Epidermal melanocyte (primary cell): Measurements from ENCODE around the gene SGK2.
A peak's percentile ranks its signal among the peaks of the same experiment; 100 is the strongest.

Experiments
- DNase-seq: peaks from one replicate; pipeline ENCODE4 v3.0.0; 2011; ENCODE audit warnings: low spot score; ENCODE audit not compliant: insufficient read length

The SGK2 gene

DNA sequence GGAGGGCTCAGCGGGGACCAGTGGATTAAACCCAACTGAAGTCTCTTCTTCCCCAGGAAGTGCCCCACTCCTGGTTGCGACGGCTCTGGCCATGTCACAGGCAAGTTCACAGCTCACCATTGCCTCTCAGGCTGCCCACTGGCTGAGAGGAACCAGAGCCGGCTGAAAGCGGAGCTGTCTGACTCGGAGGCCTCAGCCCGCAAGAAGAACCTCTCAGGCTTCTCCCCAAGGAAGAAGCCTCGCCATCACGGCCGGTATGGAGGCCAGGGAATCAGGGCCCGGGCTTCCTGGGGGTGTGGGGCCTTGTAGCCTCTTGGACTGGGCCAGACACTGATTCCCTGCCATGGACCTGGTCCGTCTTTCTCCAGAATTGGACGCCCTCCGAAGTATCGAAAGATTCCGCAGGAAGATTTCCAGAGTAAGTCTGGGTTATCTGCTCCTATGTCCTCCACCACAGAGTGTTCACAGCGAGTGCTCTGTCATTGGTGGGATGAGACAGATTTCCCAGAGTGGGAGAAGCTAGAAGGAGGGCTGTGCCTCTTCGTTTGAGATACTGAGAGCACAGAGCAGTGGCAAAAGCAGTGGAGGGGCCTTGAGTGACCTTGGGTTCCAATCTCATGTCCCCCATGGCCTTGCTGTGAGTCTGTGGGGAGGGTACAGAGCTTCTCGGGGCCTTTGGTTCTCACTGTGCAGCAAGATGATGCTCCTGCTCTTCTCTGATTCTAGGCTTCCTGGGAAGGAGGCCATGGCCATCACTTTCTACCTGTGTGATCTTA lies 22.6 kb upstream of the SGK2 start:
- DNase-seq = no peak

DNA sequence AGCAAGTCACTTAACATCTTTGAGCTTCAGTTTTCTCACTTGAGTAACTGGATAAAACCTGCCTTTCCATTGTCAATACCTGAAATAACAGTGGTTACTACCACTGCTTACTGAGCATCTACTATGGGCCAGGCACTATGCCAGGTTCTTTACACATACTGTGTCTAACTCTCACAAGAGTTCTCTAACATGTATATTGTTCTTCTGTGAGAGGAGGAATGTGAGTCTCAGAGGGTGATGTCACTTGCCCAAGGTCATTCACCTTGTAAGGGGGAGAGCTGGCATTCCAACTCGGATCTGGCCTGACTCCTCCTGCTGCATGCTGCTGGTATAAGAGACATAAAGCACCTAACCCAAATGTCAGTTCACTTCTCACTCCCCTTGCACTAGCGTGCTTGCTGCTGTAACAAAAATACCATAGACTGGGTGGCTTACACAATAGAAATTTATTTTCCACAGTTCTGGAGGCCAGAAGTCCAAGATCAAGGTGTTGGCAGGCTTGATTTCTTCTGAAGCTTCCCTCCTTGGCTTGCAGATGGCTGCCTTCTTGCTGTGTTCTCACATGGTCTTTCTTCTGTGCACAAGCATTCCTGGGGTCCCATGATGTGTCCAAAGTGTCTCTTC lies 21.9 kb upstream of the SGK2 start:
- DNase-seq = no peak

DNA sequence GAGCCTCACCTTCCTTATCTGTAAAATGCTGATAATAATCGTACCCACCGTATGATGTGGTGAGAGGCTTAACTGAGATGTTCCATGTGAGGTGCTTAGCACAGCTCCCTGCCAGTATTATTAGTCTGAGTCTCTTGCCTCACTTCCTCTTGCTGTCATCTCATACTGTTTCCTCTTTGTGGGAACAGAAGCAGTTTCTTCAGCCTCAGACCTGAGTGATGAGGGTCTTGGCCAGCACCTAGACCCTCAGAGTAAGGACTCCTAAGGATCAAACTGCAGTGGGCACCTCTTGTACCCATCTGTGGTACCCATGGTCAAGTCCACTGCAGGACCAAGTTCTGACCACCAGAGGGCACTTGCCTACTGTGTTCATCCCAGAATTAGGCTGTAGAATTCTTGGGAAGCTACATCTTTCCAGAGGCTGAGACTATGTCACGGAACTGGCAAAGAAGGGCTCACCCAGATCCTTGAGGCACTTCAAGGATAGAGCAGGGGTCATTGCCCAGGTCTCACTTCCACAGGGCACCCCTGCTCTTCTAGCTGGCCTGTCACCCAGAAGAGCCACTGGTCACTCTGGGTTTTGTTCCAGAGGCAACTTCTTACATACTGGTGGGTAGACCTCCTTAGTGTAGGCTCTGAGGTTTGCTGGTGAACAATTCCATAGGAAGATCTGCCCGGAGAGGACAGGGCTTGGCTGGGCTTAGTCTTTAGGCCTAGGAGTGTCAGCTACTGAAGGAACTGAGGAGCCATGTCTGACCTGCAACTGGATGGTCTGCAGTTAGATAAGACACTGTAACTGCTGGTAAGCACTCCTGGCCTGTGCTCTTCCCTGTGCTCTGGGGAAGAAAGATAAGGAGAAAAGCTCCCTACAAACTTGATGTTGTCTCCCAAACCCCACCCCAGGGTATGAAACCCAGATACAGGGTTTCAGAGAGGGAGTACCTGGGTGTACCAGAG lies 20.6 kb upstream of the SGK2 start:
- DNase-seq = peak; percentile 72

DNA sequence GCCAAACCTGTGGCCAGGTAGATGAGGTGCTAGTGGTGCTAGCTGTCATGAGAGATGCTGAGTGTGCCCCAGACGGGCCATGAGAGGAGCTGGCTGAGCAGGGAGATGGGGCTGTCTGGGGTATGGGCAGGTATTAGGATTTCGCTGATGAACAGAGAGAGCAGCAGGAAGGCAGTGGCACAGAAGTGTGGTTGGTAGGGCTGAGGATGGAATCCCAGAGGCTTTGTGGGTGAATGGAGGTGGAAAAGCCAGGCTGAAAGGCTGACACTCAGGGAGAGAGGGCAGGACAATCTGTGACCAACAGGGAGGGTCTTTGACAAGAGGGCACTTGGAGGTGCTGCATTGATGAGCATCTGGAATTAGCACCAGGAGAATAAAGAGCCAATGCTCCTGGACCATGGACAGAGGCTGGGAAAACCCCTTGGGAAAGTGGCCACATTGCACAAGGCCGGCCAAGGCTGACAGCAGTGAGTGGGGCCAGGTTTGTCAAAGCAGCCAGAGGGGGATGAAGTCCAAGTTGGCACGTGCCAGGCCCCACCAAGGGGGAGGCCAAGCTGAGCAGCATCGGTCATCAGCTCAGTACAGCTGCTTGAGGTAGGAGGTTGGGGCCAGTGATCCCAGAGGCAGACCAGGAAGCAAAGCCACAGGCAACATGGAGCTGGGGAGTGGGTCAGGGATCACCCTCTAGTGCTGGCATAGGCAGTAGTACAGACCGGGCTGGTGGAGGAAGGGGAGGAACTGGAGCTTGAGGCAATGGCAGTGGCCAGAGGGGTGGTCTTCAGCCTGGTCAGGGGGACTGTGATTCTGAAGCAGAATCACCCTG lies 19.7 kb upstream of the SGK2 start:
- DNase-seq = no peak

DNA sequence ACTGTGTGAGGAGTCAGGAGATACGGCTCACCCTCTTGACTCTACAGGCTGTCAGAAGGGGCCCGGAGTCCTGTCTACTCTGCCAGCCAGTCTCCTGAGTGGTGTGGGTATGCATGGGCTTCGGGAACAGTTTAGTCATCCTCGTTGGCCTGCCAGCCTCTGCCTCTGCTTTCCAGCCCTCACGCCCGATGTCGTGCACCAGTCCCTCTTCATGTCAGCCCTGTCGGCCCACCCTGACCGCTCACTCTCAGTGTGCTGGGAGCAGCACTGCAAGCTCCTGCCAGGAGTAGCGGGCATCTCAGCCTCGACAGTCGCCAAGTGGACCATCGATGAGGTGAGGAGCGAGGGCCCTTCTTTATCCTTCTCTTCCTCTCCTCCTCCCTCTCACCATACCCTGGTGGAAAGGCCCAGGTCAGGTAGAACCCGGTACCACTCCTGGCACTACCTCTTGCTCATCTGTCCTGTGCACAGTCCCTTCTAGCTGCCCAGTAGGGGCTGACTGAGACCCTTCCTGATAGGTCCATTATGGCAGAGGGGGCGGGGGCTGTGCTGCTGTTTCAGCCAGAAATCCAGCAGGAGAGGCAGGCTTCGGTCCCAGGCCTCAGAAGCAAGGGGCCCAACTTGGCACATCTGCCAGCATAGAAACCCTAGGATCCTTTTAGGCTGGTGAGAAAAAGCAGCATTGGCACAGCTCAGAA lies 18.7 kb upstream of the SGK2 start:
- no peak for DNase-seq

DNA sequence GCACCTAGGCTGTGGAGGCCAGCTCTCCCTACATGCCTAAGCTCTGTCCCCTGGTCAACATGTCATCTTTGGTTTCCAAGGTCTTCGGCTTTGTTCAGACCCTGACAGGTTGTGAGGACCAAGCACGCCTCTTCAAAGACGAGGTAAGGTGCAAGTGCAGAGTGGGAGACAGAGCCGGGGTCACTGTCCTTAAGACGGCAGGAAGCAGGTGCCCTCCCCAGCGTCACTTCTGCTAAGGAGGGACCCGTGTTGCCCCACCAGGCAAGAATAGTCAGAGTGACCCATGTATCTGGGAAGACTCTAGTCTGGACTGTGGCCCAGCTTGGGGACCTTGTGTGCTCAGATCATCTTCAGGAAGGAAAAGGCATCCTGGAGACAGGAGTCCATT lies 18.2 kb upstream of the SGK2 start:
- DNase-seq = no peak

DNA sequence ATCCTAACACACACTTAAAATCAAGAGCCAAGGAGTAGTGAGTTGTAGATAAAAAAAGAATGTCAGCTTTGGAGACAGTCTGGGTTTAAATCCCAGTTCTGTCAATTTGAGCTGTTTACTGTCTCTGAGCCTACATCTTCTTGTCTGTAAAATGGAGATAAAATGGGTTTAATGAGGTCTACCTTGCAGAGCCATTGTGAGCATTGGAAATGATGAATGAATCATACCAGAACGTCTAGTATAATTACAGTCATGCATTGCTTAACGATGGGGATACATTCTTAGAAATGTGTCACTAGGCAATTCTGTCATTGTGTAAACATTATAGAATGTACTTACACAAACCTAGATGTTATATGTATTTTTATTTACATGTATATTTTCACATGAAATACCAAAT lies 17.6 kb upstream of the SGK2 start:
- no peak for DNase-seq

DNA sequence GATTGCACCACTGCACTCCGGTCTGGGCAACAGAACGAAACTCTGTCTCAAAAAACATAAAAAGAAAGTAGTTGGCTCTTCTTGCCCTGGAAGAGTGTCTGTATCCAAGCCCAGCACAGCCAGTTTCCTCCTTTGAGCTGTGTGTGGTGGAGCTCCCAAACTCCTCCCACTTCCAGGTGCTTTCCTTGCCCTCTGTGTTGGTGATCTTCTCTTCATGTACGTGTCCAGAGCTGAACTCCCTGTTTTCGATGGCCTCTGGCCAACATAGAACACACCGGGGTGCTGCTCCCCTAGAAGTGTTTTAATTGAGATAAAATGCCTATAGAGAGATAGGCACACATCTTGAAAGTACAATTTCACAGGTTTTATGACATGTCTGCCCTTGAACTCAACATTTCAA lies 16.7 kb upstream of the SGK2 start:
- no peak for DNase-seq

DNA sequence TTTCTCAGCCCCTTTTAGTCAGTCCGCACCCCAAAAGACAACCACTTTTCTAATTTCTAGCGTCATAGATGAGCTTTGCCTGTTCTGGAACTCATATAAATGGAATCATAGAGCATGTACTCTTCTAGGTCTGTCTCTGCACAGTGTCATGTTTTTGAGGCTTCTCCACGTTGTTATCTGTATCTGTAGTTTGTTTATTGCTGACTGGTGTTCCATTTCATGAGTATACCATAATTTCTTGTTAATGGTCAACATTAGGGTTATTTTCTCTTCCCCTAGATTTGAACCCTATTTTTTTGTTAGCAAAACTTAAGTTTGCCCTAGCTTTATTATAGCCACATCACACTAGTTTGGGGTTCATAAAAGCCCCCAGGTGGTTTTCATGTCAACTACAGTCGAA lies 16.2 kb upstream of the SGK2 start:
- DNase-seq = no peak

DNA sequence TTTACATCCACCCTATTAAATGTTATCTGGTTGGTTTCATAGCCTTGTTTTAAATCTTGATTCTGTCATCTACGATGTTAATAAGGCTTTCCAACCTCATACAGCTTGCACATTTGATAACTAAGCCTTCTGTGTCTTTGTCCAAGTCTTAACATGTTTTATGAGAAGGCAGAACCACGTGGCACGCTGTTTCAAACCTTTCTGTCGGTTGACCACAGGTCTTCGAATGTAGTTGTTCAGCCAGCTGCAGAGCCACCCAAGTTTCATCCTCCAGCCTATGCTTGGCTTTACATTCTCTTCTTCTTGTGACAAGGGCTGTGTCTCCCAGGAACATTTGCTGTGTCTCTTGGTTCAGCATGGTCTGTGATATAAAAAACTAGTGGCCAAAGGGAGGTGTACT lies 15.7 kb upstream of the SGK2 start:
- DNase-seq = no peak

DNA sequence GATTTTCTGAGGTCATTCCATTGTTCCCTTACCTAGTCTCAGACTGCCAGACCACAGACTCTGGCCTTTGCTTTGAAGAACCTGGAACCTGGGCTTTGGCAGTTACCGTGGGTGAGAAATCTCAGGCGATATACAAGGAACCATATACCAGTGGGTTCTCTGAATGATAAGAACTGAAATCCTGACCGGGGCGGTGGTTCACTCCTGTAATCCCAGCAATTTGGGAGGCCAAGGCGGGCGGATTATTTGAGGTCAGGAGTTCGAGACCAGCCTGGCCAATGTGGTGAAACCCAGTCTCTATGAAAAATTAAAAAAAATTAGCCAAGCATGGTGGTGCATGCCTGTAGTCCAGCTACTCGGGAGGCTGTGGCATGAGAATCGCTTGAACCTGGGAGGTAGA lies 14.3 kb upstream of the SGK2 start:
- DNase-seq = no peak

DNA sequence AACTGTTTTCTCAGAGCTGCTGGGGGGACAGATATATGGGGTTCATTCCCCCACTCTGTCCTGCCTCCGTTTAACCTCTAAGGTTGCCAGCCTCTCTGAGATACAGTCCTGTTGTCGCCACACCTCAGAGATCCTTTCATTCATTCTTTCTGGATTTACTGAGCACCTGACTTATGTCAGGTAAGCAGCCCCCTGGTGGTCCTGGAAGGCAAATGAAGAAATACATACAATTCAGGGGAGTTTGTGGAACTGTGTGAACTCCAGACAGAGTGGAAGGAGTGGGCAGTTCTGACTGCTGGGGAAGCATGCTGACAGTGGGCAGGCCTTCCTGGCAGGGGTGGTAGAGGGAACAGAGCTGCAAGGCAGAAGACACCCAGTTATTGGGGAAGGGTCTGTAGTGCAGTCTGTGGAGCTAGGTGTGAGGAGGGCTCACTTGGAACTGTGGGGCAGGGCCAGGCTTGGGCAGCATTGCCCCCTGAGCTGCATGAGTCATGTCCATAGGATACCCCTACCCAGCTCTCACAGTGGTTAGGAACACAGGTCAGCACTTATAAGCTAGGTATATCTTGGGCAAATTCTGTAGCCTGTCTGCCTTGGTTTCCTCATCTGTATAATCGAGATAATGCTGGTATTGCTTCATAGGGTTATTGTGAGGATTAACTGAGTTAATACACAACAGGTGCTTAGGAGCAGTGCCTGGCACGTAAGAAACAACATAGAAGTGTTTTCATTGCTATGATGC lies 12.8 kb upstream of the SGK2 start:
- no peak for DNase-seq

DNA sequence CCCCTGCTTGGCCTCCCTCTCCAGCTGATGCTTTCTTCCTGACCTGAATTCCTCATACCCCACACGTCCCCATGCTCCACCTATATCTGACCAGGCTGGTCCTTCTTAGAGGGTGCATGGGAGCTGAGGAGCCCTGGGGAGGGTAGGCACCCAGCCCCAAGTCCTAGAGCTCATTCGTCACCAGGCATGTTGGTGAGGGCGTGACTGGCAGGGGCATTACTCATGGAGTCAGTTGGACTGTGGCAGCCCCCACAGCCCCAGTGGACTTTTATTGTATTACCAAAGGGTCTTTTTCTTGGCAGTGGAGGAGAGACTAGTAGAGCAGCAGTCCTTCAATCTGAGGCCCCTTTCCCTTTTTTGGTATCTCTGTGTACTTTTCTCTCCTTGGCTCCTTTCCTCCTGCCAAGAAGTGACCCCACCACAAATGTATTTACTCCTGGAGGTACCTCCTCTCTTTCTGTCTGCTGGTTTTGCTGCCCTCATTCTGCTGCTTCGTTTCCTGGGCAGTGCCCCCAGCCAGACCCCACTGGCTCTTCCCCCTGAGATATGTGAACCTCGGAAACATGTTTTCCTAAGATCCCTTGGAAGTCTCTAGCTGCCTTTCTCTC lies 10.4 kb upstream of the SGK2 start:
- DNase-seq = no peak

DNA sequence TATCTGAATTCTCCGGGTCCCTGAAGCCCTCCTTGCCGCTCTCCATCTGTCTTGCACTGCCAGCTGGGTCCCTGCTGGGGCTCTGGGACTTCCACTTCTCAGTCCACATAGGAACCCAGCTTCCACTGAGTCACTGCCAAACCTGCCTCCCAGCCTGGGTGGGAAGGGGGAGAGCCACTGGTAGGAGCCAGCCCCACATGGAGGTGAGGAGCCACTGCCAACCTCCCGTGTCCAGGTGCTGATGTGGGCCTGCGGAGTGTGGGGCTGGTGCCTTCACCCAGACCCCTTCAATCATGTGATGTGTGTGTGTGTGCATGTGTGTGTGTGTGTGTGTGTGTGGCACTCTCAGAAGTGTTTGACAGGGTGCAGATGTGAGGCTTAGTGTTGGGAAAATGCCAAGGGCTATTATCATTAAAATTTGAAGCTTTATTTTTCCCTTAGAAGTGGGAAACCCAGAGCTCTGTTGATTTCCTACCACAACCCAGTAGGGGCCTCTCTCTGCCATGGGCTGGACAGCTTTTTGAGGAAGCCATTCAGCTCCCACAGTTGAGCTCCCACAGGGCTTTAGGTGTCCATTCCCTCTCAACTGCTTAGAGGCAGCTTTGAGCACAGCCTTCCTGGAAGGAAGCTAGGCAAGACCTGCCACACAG lies 9.3 kb upstream of the SGK2 start:
- DNase-seq = no peak

DNA sequence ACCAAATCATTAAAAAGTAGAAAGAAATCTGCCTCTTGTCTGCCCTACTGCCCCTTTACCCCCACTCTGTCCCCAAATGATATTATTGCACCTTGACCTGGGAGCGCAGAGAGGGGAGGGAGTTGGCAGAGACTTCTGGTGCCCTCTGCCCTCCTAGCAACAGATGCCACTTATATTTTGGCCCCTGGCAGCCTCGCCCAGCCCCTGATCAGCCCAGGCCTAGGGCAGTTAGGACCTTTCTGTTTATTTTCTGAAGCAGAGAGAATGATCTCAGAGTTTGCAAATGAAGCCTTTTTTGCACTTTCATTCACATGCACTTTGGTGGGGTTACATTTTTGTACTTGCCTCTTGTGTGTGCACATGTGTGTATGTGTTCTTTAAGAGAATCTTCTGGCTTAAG lies 8.4 kb upstream of the SGK2 start:
- DNase-seq = no peak

DNA sequence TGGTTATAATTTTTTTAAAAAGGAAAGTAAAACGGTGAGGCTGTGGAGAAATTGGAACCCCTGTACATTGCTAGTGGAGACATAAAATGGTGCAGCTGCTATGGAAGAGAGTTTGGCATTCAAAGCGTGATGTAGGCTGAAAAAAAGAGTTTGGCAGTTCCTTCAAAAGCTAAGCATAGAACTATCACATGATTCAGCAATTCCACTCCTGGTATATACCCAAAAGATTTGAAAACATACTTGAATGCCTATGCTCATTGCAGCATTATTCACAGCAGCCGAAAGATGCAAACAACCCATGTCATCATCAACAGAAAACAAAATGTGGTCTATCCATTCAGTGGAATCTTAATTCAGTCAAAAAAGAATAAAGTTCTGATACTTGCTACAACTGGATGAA lies 4.5 kb upstream of the SGK2 start:
- no peak for DNase-seq

DNA sequence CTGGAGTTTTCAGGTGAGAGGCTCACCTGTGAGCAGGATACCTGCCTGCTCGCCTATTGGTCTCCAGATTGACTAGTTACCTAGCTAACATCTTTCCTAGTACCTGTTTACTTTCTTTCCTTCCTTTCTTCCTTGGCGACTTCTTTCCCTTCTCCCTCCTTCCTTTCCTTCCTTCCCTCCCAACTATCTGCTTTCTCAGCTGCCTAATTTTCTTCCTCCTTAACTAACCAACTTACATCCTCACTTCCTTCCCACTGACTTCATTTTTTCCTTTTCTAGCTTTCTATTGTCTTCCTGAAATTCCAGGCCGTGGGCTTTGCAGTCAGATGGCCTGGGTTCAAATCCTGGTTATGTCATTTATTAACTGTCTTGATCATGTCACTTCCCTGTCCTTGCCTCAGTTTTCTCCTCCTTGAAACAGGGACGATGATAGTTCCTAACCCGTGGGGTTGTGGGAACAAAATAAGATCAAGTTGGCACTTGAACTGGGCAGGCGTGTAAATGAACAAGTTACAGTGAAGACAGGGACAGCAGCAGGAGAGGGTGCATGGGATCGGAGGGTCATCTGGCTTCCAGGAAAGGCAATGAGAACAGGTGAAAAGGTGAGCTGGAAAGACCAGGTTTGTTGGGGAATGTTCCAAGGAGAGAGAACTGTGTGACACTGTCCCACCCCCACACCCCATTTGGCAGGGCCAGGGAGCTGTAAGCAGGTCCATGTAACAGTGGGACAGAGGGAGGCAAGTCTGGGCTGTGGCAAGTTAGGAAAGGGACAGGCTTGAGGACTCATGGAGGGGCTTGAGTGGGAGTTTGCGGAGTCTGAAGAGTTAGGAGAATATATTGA lies 540 bp downstream of the SGK2 start:
- DNase-seq = no peak

DNA sequence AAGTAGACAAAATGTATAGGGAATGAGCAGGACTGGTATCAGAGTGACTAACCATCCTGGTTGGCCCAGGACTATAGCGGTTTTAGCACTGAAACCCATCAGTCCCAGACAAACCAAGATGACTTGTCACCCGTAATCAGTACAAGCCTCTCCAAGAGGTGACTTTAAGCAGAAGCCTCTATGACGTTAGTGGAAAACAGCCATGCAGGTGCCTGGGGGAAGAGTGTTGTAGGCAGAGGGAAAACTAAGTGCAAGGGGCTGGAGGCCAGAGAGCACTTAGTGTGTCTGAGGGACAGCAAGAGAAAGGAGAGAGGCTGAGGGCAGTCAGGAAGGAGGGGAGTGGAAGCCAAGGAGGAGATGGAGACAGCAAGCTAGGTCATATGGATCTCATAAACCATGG lies 2.1 kb downstream of the SGK2 start:
- DNase-seq = no peak
